ENCODE data around the gene NFILZ.

DNA sequence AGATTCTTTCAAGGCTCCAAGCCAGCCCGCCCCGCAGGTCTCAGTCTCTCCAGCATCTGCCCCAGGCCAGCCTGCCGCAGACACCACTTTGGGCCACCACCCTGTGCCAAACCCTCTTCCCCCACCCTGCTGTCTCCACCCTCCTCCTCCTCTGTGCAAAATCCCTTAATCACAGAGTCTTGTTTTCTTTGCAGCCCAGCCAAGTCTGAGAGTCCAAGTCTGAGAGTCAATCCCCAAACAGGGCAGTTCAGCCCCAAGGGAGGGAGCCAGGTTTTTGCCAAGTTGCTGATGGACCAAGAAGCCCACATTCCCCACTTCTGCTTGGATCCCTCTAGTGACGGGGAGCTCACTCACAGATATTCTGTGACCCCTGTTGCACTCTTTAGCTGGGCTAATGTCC is 23.0 kb upstream of the NFILZ start:
- no peak for TF ChIP-seq CTCF (conservative IDR thresholded peaks at IDR 0.05)
- no peak for TF ChIP-seq ZFX (IDR thresholded peaks at IDR 0.05)

All from C4-2B (cell line).